GM12801 (cell line): ENCODE data around the gene CSNK2A3.

Experiments used
- TF ChIP-seq, protein P1 (sequence below): IDR thresholded peaks from one replicate; pipeline ENCODE4 v1.5.1; 2011; ENCODE audit warnings: control low read depth; ENCODE audit not compliant: insufficient read length; ENCODE audit errors: extremely low read depth

The CSNK2A3 gene

GRCh38 chr11:11348303-11348702 is 4.7 kb downstream of the CSNK2A3 start:
- TF ChIP-seq, protein P1, sequence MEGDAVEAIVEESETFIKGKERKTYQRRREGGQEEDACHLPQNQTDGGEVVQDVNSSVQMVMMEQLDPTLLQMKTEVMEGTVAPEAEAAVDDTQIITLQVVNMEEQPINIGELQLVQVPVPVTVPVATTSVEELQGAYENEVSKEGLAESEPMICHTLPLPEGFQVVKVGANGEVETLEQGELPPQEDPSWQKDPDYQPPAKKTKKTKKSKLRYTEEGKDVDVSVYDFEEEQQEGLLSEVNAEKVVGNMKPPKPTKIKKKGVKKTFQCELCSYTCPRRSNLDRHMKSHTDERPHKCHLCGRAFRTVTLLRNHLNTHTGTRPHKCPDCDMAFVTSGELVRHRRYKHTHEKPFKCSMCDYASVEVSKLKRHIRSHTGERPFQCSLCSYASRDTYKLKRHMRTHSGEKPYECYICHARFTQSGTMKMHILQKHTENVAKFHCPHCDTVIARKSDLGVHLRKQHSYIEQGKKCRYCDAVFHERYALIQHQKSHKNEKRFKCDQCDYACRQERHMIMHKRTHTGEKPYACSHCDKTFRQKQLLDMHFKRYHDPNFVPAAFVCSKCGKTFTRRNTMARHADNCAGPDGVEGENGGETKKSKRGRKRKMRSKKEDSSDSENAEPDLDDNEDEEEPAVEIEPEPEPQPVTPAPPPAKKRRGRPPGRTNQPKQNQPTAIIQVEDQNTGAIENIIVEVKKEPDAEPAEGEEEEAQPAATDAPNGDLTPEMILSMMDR: no peak

GRCh38 chr11:11347592-11347991 is 5.5 kb downstream of the CSNK2A3 start:
- TF ChIP-seq, protein P1: no peak

DNA sequence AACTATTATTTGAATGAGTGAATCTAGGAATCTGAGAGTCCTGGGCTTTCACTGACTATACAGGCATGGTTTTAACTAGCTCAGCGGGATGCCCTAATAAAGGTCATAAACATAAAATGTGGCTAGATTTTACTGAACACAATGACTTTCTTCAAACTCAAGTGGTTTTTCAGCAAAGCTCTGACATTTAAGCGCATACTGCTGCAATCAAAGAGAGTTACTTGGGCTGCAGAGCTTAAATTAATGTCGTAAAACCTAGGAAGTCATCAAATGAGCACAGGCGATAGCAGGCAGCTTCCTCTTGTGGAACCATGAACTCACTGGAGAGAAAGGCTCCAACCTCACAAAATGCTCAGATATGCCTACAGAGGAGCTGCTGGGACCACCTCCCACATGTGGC is 6.7 kb downstream of the CSNK2A3 start:
- TF ChIP-seq, protein P1: no peak

GRCh38 chr11:11345099-11345498 is 8.0 kb downstream of the CSNK2A3 start:
- TF ChIP-seq, protein P1: no peak

GRCh38 chr11:11344045-11344444 is 9.0 kb downstream of the CSNK2A3 start:
- TF ChIP-seq, protein P1: no peak

DNA sequence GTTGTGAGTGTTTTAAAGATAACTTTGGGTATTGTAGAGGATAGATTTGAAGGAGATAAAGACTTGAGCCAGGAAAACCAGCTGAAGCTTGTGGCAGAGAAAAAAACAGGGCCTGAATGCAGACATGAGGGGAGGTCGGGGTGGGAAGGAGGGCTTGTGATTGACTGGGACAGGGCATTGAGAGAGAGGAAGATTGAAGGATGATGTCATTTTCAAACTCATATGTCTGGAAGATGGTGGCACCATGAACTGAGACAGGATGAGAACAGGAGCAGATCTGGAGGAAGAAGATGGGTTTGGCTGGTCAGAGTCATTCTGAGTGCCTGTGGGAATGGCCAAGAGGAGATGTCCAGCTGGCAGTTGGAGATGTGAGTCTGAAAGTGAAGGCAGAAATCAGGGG is 14.7 kb downstream of the CSNK2A3 start:
- TF ChIP-seq, protein P1: no peak

- TF ChIP-seq, protein P1: no peak
These were observed 16.4 kb downstream of the CSNK2A3 start for GRCh38 chr11:11336664-11337063.

- TF ChIP-seq, protein P1: no peak
These were observed 18.0 kb downstream of the CSNK2A3 start for GRCh38 chr11:11335043-11335442.
